ENCODE results near the gene HLA-DMA.

GRCh38 chr6:32906539-32906938, 46.4 kb downstream of the HLA-DMA start:
- no peak for TF ChIP-seq CTCF (conservative IDR thresholded peaks at IDR 0.05 in 1 of 2, IDR thresholded peaks at IDR 0.05 in 1 of 2; ENCODE audit: extremely low read depth in 1 of 2, insufficient read depth in 1 of 2, low read depth in 1 of 2, low read length in 2 of 2)
- no peak for TF ChIP-seq EZH2 (IDR thresholded peaks at IDR 0.05; ENCODE audit: borderline replicate concordance, low read length)

All from mammary epithelial cell (primary cell).